Measurements from ENCODE around the gene PLPPR4. TPM values are rescaled to one million over a fixed set of nuclear protein-coding genes. Genes with fewer than 3 reads are reported as not detected.

PLPPR4 gene
- total RNA-seq, 4 donors from 2014 or later: 0.63 to 1.2 (median 0.79) TPM

GRCh38 chr1:99352821-99353220 is 88.5 kb downstream of the PLPPR4 start:
- 88 to 91% methylated on average over 2 of the region's 2 CpGs for WGBS, 2 donors
- TF ChIP-seq CTCF (IDR thresholded peaks at IDR 0.05) (no peak), POLR2A (IDR thresholded peaks at IDR 0.05) (no peak)
- H3K4me1 ChIP-seq: no peaks in the 10 kb centered on the region
- no peaks in the 10 kb centered on the region for H3K36me3 ChIP-seq
- H3K4me3 ChIP-seq (replicated peaks in 1 of 3): no peak overlapping the region
- intact Hi-C loops (cut with DNase I): no loop called here
- H3K27ac ChIP-seq: no peak overlapping the region
- H3K9me3 ChIP-seq: no peaks in the 10 kb centered on the region
- no peak for DNase-seq
- no peaks in the 10 kb centered on the region for H3K27me3 ChIP-seq

- Histone ChIP-seq H3K4me1 (no peaks in the 10 kb centered on the region), H3K4me3 (replicated peaks in 1 of 3) (no peak overlapping the region), H3K27me3 (no peaks in the 10 kb centered on the region), H3K36me3 (no peaks in the 10 kb centered on the region), H3K9me3 (no peaks in the 10 kb centered on the region), H3K27ac (no peak overlapping the region)
- no peak for DNase-seq
- intact Hi-C loops (cut with DNase I): no loop called here
- no peak for TF ChIP-seq CTCF (IDR thresholded peaks at IDR 0.05)
- no peak for TF ChIP-seq POLR2A (IDR thresholded peaks at IDR 0.05)
These were observed 94.5 kb downstream of the PLPPR4 start for GRCh38 chr1:99358770-99359169.

All from thyroid gland (tissue), 4 donors.